ENCODE data around the gene ZC2HC1C.

Gene ZC2HC1C

DNA sequence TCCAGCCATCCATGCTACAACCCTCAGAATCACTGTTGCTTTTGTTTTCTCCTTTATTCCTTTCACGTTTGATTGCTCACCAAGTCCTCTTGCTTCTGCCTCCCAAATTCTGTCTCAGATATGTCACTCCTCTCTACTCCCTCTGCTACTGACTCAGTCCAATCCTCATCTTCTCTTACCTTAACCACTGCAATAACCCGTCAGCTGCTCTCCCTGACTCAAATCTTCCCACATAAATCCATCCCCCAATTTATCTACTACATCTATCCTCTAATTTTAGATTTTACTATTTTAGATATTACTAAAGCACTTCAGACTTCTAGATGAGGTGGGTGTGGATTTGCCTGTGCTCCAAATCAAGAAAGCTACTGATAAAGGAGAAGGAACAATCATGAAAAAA, 43.6 kb upstream of the ZC2HC1C start:
- TF ChIP-seq FOXP2 (optimal IDR thresholded peaks at IDR 0.05; ENCODE audit: borderline replicate concordance, extremely low read depth, extremely low read length, insufficient read depth) = no peak
- TF ChIP-seq TAF1 (IDR thresholded peaks at IDR 0.05; ENCODE audit: borderline replicate concordance, insufficient read depth, low read length) = no peak
- TF ChIP-seq SIN3A (IDR thresholded peaks at IDR 0.05; ENCODE audit: borderline replicate concordance, insufficient read depth, low read length) = no peak
- TF ChIP-seq REST (IDR thresholded peaks at IDR 0.05; ENCODE audit: insufficient read depth in 1 of 2, low read depth in 2 of 2, low read length in 2 of 2) = no peak
- TF ChIP-seq POLR2AphosphoS5 (IDR thresholded peaks at IDR 0.05; ENCODE audit: low read depth, low read length) = no peak

- TF ChIP-seq TAF1 (IDR thresholded peaks at IDR 0.05; ENCODE audit: borderline replicate concordance, insufficient read depth, low read length) = no peak
Measured at GRCh38 chr14:75030147-75030546, 39.3 kb upstream of the ZC2HC1C start.

DNA sequence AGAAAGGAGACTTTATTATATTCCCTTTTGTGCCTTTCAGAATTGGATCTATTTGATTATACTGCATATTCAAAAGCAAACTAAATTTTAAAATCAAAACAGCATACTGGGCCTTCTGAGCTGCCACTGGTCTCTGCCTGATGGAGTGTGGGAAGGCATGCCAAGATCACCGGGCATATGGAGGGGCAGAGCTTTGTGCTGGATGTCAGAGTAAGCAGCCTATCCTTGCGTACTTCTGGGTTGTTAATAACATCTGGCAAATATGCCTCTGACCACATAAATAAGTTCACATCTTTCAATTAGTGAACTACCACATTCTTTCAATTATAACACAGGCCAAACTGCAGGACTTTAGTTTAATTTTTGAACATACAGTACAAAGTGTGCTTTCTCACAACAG, 36.5 kb upstream of the ZC2HC1C start:
- TF ChIP-seq FOXP2 (optimal IDR thresholded peaks at IDR 0.05; ENCODE audit: borderline replicate concordance, extremely low read depth, extremely low read length, insufficient read depth) (no peak), SIN3A (IDR thresholded peaks at IDR 0.05; ENCODE audit: borderline replicate concordance, insufficient read depth, low read length) (no peak), TAF1 (IDR thresholded peaks at IDR 0.05; ENCODE audit: borderline replicate concordance, insufficient read depth, low read length) (no peak), POLR2AphosphoS5 (IDR thresholded peaks at IDR 0.05; ENCODE audit: low read depth, low read length) (no peak)

GRCh38 chr14:75040507-75040906, 28.9 kb upstream of the ZC2HC1C start:
- no peak for TF ChIP-seq POLR2AphosphoS5 (IDR thresholded peaks at IDR 0.05; ENCODE audit: low read depth, low read length)
- no peak for TF ChIP-seq SIN3A (IDR thresholded peaks at IDR 0.05; ENCODE audit: borderline replicate concordance, insufficient read depth, low read length)
- no peak for TF ChIP-seq FOXP2 (optimal IDR thresholded peaks at IDR 0.05; ENCODE audit: borderline replicate concordance, extremely low read depth, extremely low read length, insufficient read depth)
- no peak for TF ChIP-seq REST (IDR thresholded peaks at IDR 0.05; ENCODE audit: insufficient read depth in 1 of 2, low read depth in 2 of 2, low read length in 2 of 2)
- TF ChIP-seq TAF1 (IDR thresholded peaks at IDR 0.05; ENCODE audit: borderline replicate concordance, insufficient read depth, low read length) = no peak

DNA sequence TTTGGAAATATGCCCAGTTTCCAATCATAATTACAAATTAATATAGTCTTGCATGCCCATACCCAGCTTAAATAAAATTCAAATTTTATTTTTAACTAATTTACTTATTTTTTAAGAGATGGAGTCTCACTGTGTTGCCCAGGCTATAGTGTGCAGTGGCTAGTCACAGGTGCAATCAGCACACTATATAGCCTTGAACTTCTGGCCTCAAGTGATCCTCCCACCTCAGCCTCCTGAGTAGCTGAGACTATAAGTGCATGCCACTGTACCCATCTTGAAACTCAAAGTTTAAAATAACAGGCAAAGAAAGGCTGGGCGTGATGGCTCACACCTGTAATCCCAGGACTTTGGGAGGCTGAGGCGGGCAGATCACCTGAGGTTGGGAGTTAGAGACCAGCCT, 28.5 kb upstream of the ZC2HC1C start:
- TF ChIP-seq POLR2AphosphoS5 (IDR thresholded peaks at IDR 0.05; ENCODE audit: low read depth, low read length) (no peak), SIN3A (IDR thresholded peaks at IDR 0.05; ENCODE audit: borderline replicate concordance, insufficient read depth, low read length) (no peak), TAF1 (IDR thresholded peaks at IDR 0.05; ENCODE audit: borderline replicate concordance, insufficient read depth, low read length) (no peak), REST (IDR thresholded peaks at IDR 0.05; ENCODE audit: insufficient read depth in 1 of 2, low read depth in 2 of 2, low read length in 2 of 2) (no peak), FOXP2 (optimal IDR thresholded peaks at IDR 0.05; ENCODE audit: borderline replicate concordance, extremely low read depth, extremely low read length, insufficient read depth) (no peak)

GRCh38 chr14:75041613-75042012, 27.8 kb upstream of the ZC2HC1C start:
- TF ChIP-seq FOXP2 (optimal IDR thresholded peaks at IDR 0.05; ENCODE audit: borderline replicate concordance, extremely low read depth, extremely low read length, insufficient read depth) = no peak
- no peak for TF ChIP-seq TAF1 (IDR thresholded peaks at IDR 0.05; ENCODE audit: borderline replicate concordance, insufficient read depth, low read length)
- TF ChIP-seq POLR2AphosphoS5 (IDR thresholded peaks at IDR 0.05; ENCODE audit: low read depth, low read length) = no peak
- TF ChIP-seq REST (IDR thresholded peaks at IDR 0.05; ENCODE audit: insufficient read depth in 1 of 2, low read depth in 2 of 2, low read length in 2 of 2) = no peak
- no peak for TF ChIP-seq SIN3A (IDR thresholded peaks at IDR 0.05; ENCODE audit: borderline replicate concordance, insufficient read depth, low read length)

Data from PFSK-1 (cell line).